Skin of body (tissue), 3 donors: ENCODE measurements around the gene EEF1AKMT4. TPM values are rescaled to one million over a fixed set of nuclear protein-coding genes. Genes with fewer than 3 reads are reported as not detected.

Source experiments
- DNase-seq: peaks from one replicate; lab custom pipeline; 2025; lab: John Stamatoyannopoulos, UW
- small RNA-seq: library from RNA; depleted of rRNA; stranded (forward); fragments of <200 nt; gene quantifications from one replicate; pipeline ENCODE3, GENCODE V24; 2014; ENCODE audit warnings: low replicate concordance
- total RNA-seq: library from RNA; depleted of rRNA; stranded (reverse); fragments of >200 nt; gene quantifications from one replicate; pipeline ENCODE4 v1.2.3, GENCODE V29; 2014

The EEF1AKMT4 gene
- total RNA-seq, 1 donor from 2014 or later = 1.7 TPM

GRCh38 chr3:184298759-184299487, 49.5 kb downstream of the EEF1AKMT4 start, which contains the start of gene PSMD2:
Gene PSMD2, plus strand, starts transcription at chr3:184299241. Its CDS starts 26 bp downstream, at chr3:184299267.
- DNase-seq = peak; percentile 97

GRCh38 chr3:184299488-184300377, 50.3 kb downstream of the EEF1AKMT4 start:
- no peak for DNase-seq

GRCh38 chr3:184300378-184300720, 50.9 kb downstream of the EEF1AKMT4 start:
- DNase-seq = no peak

- DNase-seq = no peak
These were observed 56.1 kb downstream of the EEF1AKMT4 start for GRCh38 chr3:184305577-184305976.

GRCh38 chr3:184306341-184306972, 57.0 kb downstream of the EEF1AKMT4 start:
- no peak for DNase-seq

GRCh38 chr3:184307915-184308314, 58.4 kb downstream of the EEF1AKMT4 start:
- no peak for DNase-seq

Small RNAs within 50 kb of the gene (small RNA-seq; reads per million reads assigned to genes)
- gene MIR1224 = not detected

Other genes with a start within 250 kb of the EEF1AKMT4 start
- gene ABCC5, start 231.8 kb upstream of the EEF1AKMT4 start, total RNA-seq = 26.0 TPM
- not detected for gene HTR3D, start 217.9 kb upstream of the EEF1AKMT4 start, total RNA-seq
- not detected for gene HTR3C, start 196.6 kb upstream of the EEF1AKMT4 start, total RNA-seq
- not detected for gene HTR3E, start 152.6 kb upstream of the EEF1AKMT4 start, total RNA-seq
- 28.7 TPM for gene EIF2B5, start 114.3 kb upstream of the EEF1AKMT4 start, total RNA-seq
- gene DVL3, start 94.3 kb upstream of the EEF1AKMT4 start, total RNA-seq = 23.9 TPM
- gene AP2M1, start 74.8 kb upstream of the EEF1AKMT4 start, total RNA-seq = 135 TPM
- 46.3 TPM for gene ABCF3, start 63.5 kb upstream of the EEF1AKMT4 start, total RNA-seq
- gene VWA5B2, start 20.1 kb upstream of the EEF1AKMT4 start, total RNA-seq = 0.10 TPM
- gene ALG3, start 710 bp upstream of the EEF1AKMT4 start, total RNA-seq = 13.8 TPM
- gene CAMK2N2, start 11.9 kb downstream of the EEF1AKMT4 start, total RNA-seq = not detected
- not detected for gene ECE2, start 26.4 kb downstream of the EEF1AKMT4 start, total RNA-seq
- 167 TPM for gene PSMD2, start 49.6 kb downstream of the EEF1AKMT4 start, total RNA-seq
- gene EIF4G1, start 64.9 kb downstream of the EEF1AKMT4 start, total RNA-seq = 191 TPM
- gene FAM131A, start 87.9 kb downstream of the EEF1AKMT4 start, total RNA-seq = 18.6 TPM
- 5.3 TPM for gene CLCN2, start 111.9 kb downstream of the EEF1AKMT4 start, total RNA-seq
- 44.3 TPM for gene POLR2H, start 112.0 kb downstream of the EEF1AKMT4 start, total RNA-seq
- gene THPO, start 128.5 kb downstream of the EEF1AKMT4 start, total RNA-seq = 68.1 TPM
- gene CHRD, start 130.4 kb downstream of the EEF1AKMT4 start, total RNA-seq = 31.3 TPM